Erythroblast (primary cell): ENCODE results near the gene PPP2R3B.

Source experiments
- GATA1 ChIP-seq: IDR thresholded peaks from 2 replicates; pipeline ENCODE4 v1.6.1; 2011; ENCODE audit warnings: low read depth, mild to moderate bottlenecking, control low read depth, low read length, moderate library complexity
- POLR2A ChIP-seq: IDR thresholded peaks from 2 replicates; pipeline ENCODE4 v1.6.1; 2011; ENCODE audit warnings: mild to moderate bottlenecking, low read length

GRCh38 chrX:367866-368265 lies 18.8 kb downstream of the PPP2R3B start:
- TF ChIP-seq POLR2A (no peak), GATA1 (no peak)
